Fibroblast of pulmonary artery (primary cell): Measurements from ENCODE around the gene KLRF2.

Experiments
- DNase-seq: peaks from one replicate; pipeline ENCODE4 v3.0.0-alpha.2; 2010; ENCODE audit warnings: low read depth
- H3K4me3 ChIP-seq: replicated peaks from 2 replicates; pipeline ENCODE4 v1.5.1; 2011; ENCODE audit warnings: low read depth, mild to moderate bottlenecking, control low read depth, low read length, moderate library complexity
- TF ChIP-seq, protein P1 (sequence below): IDR thresholded peaks from 2 replicates; pipeline ENCODE4 v1.5.1; 2011; ENCODE audit warnings: mild to moderate bottlenecking, control low read depth, low read length, inconsistent platforms; ENCODE audit errors: missing control alignments

Gene KLRF2

GRCh38 chr12:9881246-9881645 is at the start of gene KLRF2:
Gene KLRF2, plus strand, starts transcription at chr12:9881489. Its CDS starts 107 bp downstream, at chr12:9881596.
- no peak for DNase-seq
- no peak within 1 kb of the TSS for H3K4me3 ChIP-seq
- TF ChIP-seq, protein P1, sequence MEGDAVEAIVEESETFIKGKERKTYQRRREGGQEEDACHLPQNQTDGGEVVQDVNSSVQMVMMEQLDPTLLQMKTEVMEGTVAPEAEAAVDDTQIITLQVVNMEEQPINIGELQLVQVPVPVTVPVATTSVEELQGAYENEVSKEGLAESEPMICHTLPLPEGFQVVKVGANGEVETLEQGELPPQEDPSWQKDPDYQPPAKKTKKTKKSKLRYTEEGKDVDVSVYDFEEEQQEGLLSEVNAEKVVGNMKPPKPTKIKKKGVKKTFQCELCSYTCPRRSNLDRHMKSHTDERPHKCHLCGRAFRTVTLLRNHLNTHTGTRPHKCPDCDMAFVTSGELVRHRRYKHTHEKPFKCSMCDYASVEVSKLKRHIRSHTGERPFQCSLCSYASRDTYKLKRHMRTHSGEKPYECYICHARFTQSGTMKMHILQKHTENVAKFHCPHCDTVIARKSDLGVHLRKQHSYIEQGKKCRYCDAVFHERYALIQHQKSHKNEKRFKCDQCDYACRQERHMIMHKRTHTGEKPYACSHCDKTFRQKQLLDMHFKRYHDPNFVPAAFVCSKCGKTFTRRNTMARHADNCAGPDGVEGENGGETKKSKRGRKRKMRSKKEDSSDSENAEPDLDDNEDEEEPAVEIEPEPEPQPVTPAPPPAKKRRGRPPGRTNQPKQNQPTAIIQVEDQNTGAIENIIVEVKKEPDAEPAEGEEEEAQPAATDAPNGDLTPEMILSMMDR, result no peak

DNA sequence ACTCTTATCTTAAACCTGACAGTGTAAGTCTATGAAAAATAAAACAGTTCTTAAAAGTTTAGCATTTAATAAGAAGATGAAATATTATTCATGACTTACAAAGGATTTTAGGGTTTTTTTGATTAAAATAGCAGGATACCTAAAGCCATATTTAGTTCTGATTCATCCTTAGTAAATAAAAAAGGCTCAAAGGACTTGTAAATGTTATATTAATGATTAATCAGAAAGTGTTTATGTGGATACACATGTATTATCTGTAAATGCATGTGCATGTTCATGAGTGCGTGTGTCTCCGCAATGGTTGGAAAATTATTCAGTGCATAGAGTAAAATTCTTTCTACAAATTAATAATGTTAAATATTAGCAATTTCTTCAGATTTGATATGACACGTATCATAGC is 49.6 kb upstream of the KLRF2 start:
- H3K4me3 ChIP-seq, result no peak overlapping the region
- no peak for DNase-seq
- TF ChIP-seq, protein P1, result no peak

- TF ChIP-seq, protein P1, result no peak
- no peak overlapping the region for H3K4me3 ChIP-seq
- DNase-seq, result no peak
Measured at GRCh38 chr12:9843407-9843806, 37.9 kb upstream of the KLRF2 start.

DNA sequence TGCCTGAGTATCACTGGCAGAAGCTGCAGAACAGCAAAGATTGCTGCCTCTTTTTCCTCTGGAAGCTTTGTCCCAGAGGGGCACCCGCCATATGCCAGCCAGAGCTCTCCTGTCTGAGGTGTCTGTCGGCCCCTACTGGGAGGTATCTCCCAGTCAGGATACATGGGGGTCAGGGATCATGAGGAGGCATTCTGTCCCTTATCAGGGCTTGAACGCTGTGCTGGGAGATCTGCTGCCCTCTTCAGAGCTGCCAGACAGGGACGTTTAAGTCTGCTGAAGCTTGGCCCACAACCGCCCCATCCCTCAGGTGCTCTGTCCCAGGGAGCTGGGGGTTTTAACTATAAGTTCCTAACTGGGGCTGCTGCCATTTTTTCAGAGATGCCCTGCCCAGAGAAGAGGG is 32.4 kb upstream of the KLRF2 start:
- no peak overlapping the region for H3K4me3 ChIP-seq
- no peak for DNase-seq

DNA sequence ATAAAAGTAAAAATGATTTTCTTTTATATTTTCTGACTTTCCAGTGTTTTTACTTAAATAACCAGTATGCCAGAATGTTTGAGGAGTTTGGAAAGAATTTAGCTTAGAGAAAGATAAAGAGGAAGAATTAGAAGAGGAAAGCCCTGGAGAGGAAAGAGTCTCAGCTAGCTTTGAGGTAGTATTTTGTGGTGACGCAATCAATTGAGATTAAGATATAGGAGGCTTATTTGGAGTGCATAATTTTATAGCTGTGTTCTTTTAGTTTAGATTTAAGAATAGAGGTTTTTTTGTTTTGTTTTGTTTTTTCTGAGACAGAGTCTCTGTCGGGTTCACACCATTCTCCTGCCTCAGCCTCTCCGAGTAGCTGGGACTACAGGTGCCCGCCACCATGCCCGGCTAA is 30.2 kb upstream of the KLRF2 start:
- no peak overlapping the region for H3K4me3 ChIP-seq
- no peak for DNase-seq
- TF ChIP-seq, protein P1, result no peak

More for the DNA sequence above, 32.4 kb upstream of the KLRF2 start:
- TF ChIP-seq, protein P1, result no peak

DNA sequence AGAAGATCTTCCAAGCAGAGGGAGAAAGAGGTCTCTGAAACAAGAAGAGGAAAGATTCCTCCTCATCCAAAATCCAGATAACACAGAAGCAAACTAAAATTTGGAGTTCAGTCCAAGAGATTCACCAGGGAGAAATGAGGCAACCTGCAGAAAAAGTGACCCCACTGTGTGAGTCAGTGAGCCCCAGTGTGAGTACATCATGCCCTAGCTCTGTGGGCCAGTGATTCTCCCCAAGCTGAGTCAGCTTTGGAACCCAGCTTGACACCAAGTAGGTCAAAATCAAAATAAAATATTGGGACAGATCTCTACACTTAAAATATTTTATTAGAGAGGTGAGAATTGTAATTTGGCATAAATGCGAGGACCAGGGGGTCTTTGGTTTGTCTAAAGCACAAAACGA is 29.4 kb upstream of the KLRF2 start:
- TF ChIP-seq, protein P1, result no peak
- H3K4me3 ChIP-seq, result no peak overlapping the region
- no peak for DNase-seq

- TF ChIP-seq, protein P1, result no peak
- H3K4me3 ChIP-seq, result no peak overlapping the region
- DNase-seq, result no peak
Measured at GRCh38 chr12:9856151-9856550, 25.1 kb upstream of the KLRF2 start.
